Measurements from ENCODE around the gene PIGV. TPM values are rescaled to one million over a fixed set of nuclear protein-coding genes. Genes with fewer than 3 reads are reported as not detected.

PIGV gene
- polyA plus RNA-seq, 1 donor from 2014 or later, result 4.7 TPM

- peak overlapping the region; percentile 98 for H2AFZ ChIP-seq (ENCODE audit: low read depth, low read length)
- no peaks in the 10 kb centered on the region for H3K9me2 ChIP-seq (ENCODE audit: insufficient read depth, low read length)
- no peaks in the 10 kb centered on the region for H3F3A ChIP-seq (ENCODE audit: insufficient read depth, low read length, poor library complexity, severe bottlenecking)
- no peak for TF ChIP-seq EP300 (conservative IDR thresholded peaks at IDR 0.05; ENCODE audit: poor library complexity, severe bottlenecking)
- TF ChIP-seq, protein P1, sequence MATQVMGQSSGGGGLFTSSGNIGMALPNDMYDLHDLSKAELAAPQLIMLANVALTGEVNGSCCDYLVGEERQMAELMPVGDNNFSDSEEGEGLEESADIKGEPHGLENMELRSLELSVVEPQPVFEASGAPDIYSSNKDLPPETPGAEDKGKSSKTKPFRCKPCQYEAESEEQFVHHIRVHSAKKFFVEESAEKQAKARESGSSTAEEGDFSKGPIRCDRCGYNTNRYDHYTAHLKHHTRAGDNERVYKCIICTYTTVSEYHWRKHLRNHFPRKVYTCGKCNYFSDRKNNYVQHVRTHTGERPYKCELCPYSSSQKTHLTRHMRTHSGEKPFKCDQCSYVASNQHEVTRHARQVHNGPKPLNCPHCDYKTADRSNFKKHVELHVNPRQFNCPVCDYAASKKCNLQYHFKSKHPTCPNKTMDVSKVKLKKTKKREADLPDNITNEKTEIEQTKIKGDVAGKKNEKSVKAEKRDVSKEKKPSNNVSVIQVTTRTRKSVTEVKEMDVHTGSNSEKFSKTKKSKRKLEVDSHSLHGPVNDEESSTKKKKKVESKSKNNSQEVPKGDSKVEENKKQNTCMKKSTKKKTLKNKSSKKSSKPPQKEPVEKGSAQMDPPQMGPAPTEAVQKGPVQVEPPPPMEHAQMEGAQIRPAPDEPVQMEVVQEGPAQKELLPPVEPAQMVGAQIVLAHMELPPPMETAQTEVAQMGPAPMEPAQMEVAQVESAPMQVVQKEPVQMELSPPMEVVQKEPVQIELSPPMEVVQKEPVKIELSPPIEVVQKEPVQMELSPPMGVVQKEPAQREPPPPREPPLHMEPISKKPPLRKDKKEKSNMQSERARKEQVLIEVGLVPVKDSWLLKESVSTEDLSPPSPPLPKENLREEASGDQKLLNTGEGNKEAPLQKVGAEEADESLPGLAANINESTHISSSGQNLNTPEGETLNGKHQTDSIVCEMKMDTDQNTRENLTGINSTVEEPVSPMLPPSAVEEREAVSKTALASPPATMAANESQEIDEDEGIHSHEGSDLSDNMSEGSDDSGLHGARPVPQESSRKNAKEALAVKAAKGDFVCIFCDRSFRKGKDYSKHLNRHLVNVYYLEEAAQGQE (IDR thresholded peaks at IDR 0.05; ENCODE audit: borderline replicate concordance), result no peak
- TF ChIP-seq TAF1 (IDR thresholded peaks at IDR 0.05; ENCODE audit: low read depth), result no peak
- peaks cover 5% of the 10 kb centered on the region for H3K36me3 ChIP-seq (ENCODE audit: insufficient read depth, low read length)
- H3K4me2 ChIP-seq (ENCODE audit: low read length), result peak overlapping the region; percentile 97
- no peaks in the 10 kb centered on the region for H4K20me1 ChIP-seq (ENCODE audit: insufficient read depth)
- H3K4me3 ChIP-seq (ENCODE audit: low read length), result peak overlapping the region; percentile 91
- H3K27me3 ChIP-seq (ENCODE audit: insufficient read depth, low read depth, low read length), result no peaks in the 10 kb centered on the region
- H3K79me2 ChIP-seq (replicated peaks; ENCODE audit: insufficient read depth, low read length), result no peaks in the 10 kb centered on the region
- no peaks in the 10 kb centered on the region for H3K9me3 ChIP-seq (ENCODE audit: low read length)
- H3K27ac ChIP-seq (ENCODE audit: low read length), result peak overlapping the region; percentile 96
- peak overlapping the region; percentile 94 for H3K9ac ChIP-seq (ENCODE audit: low read length)
Observed at GRCh38 chr1:26788515-26788785, 700 bp downstream of the PIGV start.

- no peaks in the 10 kb centered on the region for H3F3A ChIP-seq (ENCODE audit: insufficient read depth, low read length, poor library complexity, severe bottlenecking)
- H3K4me2 ChIP-seq (ENCODE audit: low read length), result peak overlapping the region; percentile 97
- peak overlapping the region; percentile 91 for H3K4me3 ChIP-seq (ENCODE audit: low read length)
- H3K9me3 ChIP-seq (ENCODE audit: low read length), result no peaks in the 10 kb centered on the region
- peaks cover 5% of the 10 kb centered on the region for H3K36me3 ChIP-seq (ENCODE audit: insufficient read depth, low read length)
- peak overlapping the region; percentile 94 for H3K9ac ChIP-seq (ENCODE audit: low read length)
- TF ChIP-seq MXI1 (conservative IDR thresholded peaks at IDR 0.05; ENCODE audit: poor library complexity, severe bottlenecking) (peak; percentile 50), EZH2 (IDR thresholded peaks at IDR 0.05; ENCODE audit: borderline replicate concordance, insufficient read depth, low read length, poor library complexity, severe bottlenecking) (no peak), POLR2AphosphoS5 (IDR thresholded peaks at IDR 0.05) (no peak), TAF1 (IDR thresholded peaks at IDR 0.05; ENCODE audit: low read depth) (no peak), EP300 (conservative IDR thresholded peaks at IDR 0.05; ENCODE audit: poor library complexity, severe bottlenecking) (no peak), SMC3 (conservative IDR thresholded peaks at IDR 0.05; ENCODE audit: poor library complexity) (peak; percentile 95), CTCF (IDR thresholded peaks at IDR 0.05; ENCODE audit: poor library complexity, severe bottlenecking) (peak; percentile 97), RAD21 (conservative IDR thresholded peaks at IDR 0.05) (peak; percentile 97)
- TF ChIP-seq, protein P1 (IDR thresholded peaks at IDR 0.05; ENCODE audit: borderline replicate concordance), result no peak
- H3K27me3 ChIP-seq (ENCODE audit: insufficient read depth, low read depth, low read length), result no peaks in the 10 kb centered on the region
- H4K20me1 ChIP-seq (ENCODE audit: insufficient read depth), result no peaks in the 10 kb centered on the region
- H3K9me2 ChIP-seq (ENCODE audit: insufficient read depth, low read length), result no peaks in the 10 kb centered on the region
- no peaks in the 10 kb centered on the region for H3K79me2 ChIP-seq (replicated peaks; ENCODE audit: insufficient read depth, low read length)
- H2AFZ ChIP-seq (ENCODE audit: low read depth, low read length), result no peak overlapping the region
- H3K27ac ChIP-seq (ENCODE audit: low read length), result peak overlapping the region; percentile 96
Observed at GRCh38 chr1:26788836-26789611, 1.3 kb downstream of the PIGV start.
